PFSK-1 (cell line): ENCODE results near the gene MDN1.

ENCODE experiments used
- FOXP2 ChIP-seq: optimal IDR thresholded peaks from 2 replicates; pipeline ENCODE3; 2011; ENCODE audit warnings: borderline replicate concordance, control low read depth, inconsistent platforms; ENCODE audit not compliant: insufficient read depth; ENCODE audit errors: extremely low read length, extremely low read depth
- POLR2AphosphoS5 ChIP-seq: IDR thresholded peaks from 2 replicates; pipeline ENCODE4 v1.6.1; 2012; ENCODE audit warnings: low read depth, mild to moderate bottlenecking, control low read depth, low read length, moderate library complexity
- REST ChIP-seq, 2 experiments: IDR thresholded peaks; 2 replicates each; pipeline versions ENCODE4 v1.6.1 to v1.8.0; 2011 to 2012; ENCODE audit warnings: low read depth in 2 of 2, low read length in 2 of 2, control low read depth in 1 of 2, inconsistent platforms in 1 of 2, mild to moderate bottlenecking in 1 of 2, moderate library complexity in 1 of 2; ENCODE audit not compliant: insufficient read depth in 1 of 2
- SIN3A ChIP-seq: IDR thresholded peaks from 2 replicates; pipeline ENCODE4 v1.6.1; 2012; ENCODE audit warnings: mild to moderate bottlenecking, low read length, moderate library complexity, borderline replicate concordance; ENCODE audit not compliant: insufficient read depth

GRCh38 chr6:89745716-89746115 is 73.9 kb downstream of the MDN1 start:
- TF ChIP-seq FOXP2: no peak
- TF ChIP-seq REST (IDR thresholded peaks at IDR 0.05; ENCODE audit: insufficient read depth in 1 of 2, low read depth in 2 of 2, low read length in 2 of 2): no peak
- no peak for TF ChIP-seq SIN3A
- no peak for TF ChIP-seq POLR2AphosphoS5
